GM23248 (cell line): Measurements from ENCODE around the gene IGSF22. TPM values are rescaled to one million over a fixed set of nuclear protein-coding genes. Genes with fewer than 3 reads are reported as not detected.
"Not testable (repeated sequence)": the region's sequence is repeated elsewhere in the genome, so short reads cannot be mapped to it uniquely, and the experiment has no call there.

Experiments used
- DNase-seq: peaks from one replicate; pipeline ENCODE4 v3.0.0-alpha.2; 2015
- H2AFZ ChIP-seq: fragments of 200-600 bp; sonication (generic); 2 replicates; pipeline ENCODE4 v1.6.1; 2016; ENCODE audit warnings: antibody characterized with exemption
- H3F3A ChIP-seq: fragments of 200-600 bp; sonication (generic); 2 replicates; pipeline ENCODE4 v1.6.1; 2016; ENCODE audit warnings: mild to moderate bottlenecking, antibody characterized with exemption, mixed run types; ENCODE audit not compliant: insufficient read depth
- H3K27ac ChIP-seq: fragments of 200-600 bp; sonication (generic); 2 replicates; pipeline ENCODE4 v1.5.1; 2016; ENCODE audit warnings: mild to moderate bottlenecking
- H3K27me3 ChIP-seq: fragments of 200-600 bp; sonication (generic); replicated peaks from 2 replicates; pipeline ENCODE4 v1.6.1; 2016; ENCODE audit warnings: mild to moderate bottlenecking; ENCODE audit not compliant: insufficient read depth
- H3K36me3 ChIP-seq: fragments of 200-600 bp; sonication (generic); 2 replicates; pipeline ENCODE4 v1.6.1; 2016; ENCODE audit warnings: low read depth, mild to moderate bottlenecking
- H3K4me1 ChIP-seq: fragments of 200-600 bp; sonication (generic); 2 replicates; pipeline ENCODE4 v1.6.1; 2016; ENCODE audit warnings: mild to moderate bottlenecking; ENCODE audit not compliant: insufficient read depth
- H3K4me2 ChIP-seq: fragments of 200-600 bp; sonication (generic); one replicate; pipeline ENCODE4 v1.6.1; 2016; ENCODE audit warnings: mild to moderate bottlenecking; ENCODE audit not compliant: unreplicated experiment
- H3K4me3 ChIP-seq: fragments of 200-600 bp; sonication (generic); 2 replicates; pipeline ENCODE4 v1.5.1; 2016; ENCODE audit warnings: mild to moderate bottlenecking
- H3K79me2 ChIP-seq: fragments of 200-600 bp; sonication (generic); 2 replicates; pipeline ENCODE4 v1.6.1; 2016; ENCODE audit warnings: mild to moderate bottlenecking; ENCODE audit not compliant: insufficient read depth
- H3K9ac ChIP-seq: fragments of 200-600 bp; sonication (generic); 2 replicates; pipeline ENCODE4 v1.6.1; 2016; ENCODE audit warnings: mild to moderate bottlenecking
- H3K9me2 ChIP-seq: fragments of 200-600 bp; sonication (generic); 2 replicates; pipeline ENCODE4 v1.6.1; 2016; ENCODE audit warnings: mixed run types, mild to moderate bottlenecking, moderate library complexity; ENCODE audit not compliant: insufficient read depth
- H3K9me3 ChIP-seq: fragments of 200-600 bp; sonication (generic); one replicate; pipeline ENCODE4 v1.6.1; 2017; ENCODE audit warnings: low read depth
- H4K20me1 ChIP-seq: fragments of 200-600 bp; sonication (generic); 2 replicates; pipeline ENCODE4 v1.6.0; 2016; ENCODE audit not compliant: insufficient read depth
- EZH2 ChIP-seq: fragments of 200-600 bp; sonication (generic); IDR thresholded peaks from 2 replicates; pipeline ENCODE4 v1.6.1; 2018; ENCODE audit warnings: antibody characterized with exemption, mild to moderate bottlenecking; ENCODE audit not compliant: insufficient read depth, poor library complexity, severe bottlenecking
- EZH2phosphoT487 ChIP-seq: fragments of 200-600 bp; sonication (generic); IDR thresholded peaks from 2 replicates; pipeline ENCODE4 v1.6.1; 2018; ENCODE audit warnings: antibody characterized with exemption, moderate library complexity, mild to moderate bottlenecking, low read depth; ENCODE audit not compliant: insufficient read depth
- WGBS, 2 experiments: methylation state at CpG; one replicate each; pipeline ENCODE4 v1.1.6; 2015 to 2017; ENCODE audit warnings: low lambda C conversion rate in 2 of 2, low coverage in 1 of 2; ENCODE audit errors: missing lambda C conversion rate in 2 of 2; 5-methylcytosine and 5-hydroxymethylcytosine counted together
- in situ Hi-C: fragments of 300-500 bp; cut with MboI; formaldehyde crosslinking; loops from 2 replicates; pipeline ENCODE4 v1.15.0; 2020
- polyA plus RNA-seq: library from polyadenylated mRNA; unstranded; fragments of >200 nt; fragmentation: Nextera tagmentation; extraction: Ambion mirVana; gene quantifications from 2 replicates; pipeline ENCODE4 v1.2.1, GENCODE V29; 2016
- total RNA-seq: library from RNA; depleted of rRNA; stranded (reverse); fragments of >200 nt; shearing (Covaris generic); gene quantifications from 2 replicates; pipeline ENCODE4 v1.2.3, GENCODE V29; 2014

The IGSF22 gene
- total and polyA plus RNA-seq, 2 experiments from 2014 or later = not detected

- Histone ChIP-seq H3K27ac (no peak overlapping the region), H3K27me3 (no peaks in the 10 kb centered on the region), H3K4me2 (no peak overlapping the region), H3K4me1 (no peaks in the 10 kb centered on the region), H4K20me1 (no peaks in the 10 kb centered on the region), H3K9ac (no peak overlapping the region), H3K36me3 (no peaks in the 10 kb centered on the region), H3K9me2 (no peaks in the 10 kb centered on the region), H3F3A (no peaks in the 10 kb centered on the region), H3K9me3 (no peaks in the 10 kb centered on the region), H2AFZ (no peak overlapping the region), H3K4me3 (no peak overlapping the region), H3K79me2 (no peaks in the 10 kb centered on the region)
- no peak for TF ChIP-seq EZH2
- TF ChIP-seq EZH2phosphoT487 = no peak
- 64 to 75% methylated on average over 2 of the region's 2 CpGs for WGBS, 2 experiments
- in situ Hi-C loops = no loop called here
- no peak for DNase-seq
Measured at GRCh38 chr11:18671246-18671645, 54.7 kb downstream of the IGSF22 start.

GRCh38 chr11:18669711-18670110 is 56.3 kb downstream of the IGSF22 start:
- Histone ChIP-seq H3K27me3 (no peaks in the 10 kb centered on the region; the same call in 1 of the 2 replicates), H3K36me3 (no peaks in the 10 kb centered on the region), H3K9ac (no peak overlapping the region), H3K27ac (no peak overlapping the region), H3F3A (no peaks in the 10 kb centered on the region), H3K79me2 (no peaks in the 10 kb centered on the region), H3K9me2 (no peaks in the 10 kb centered on the region), H4K20me1 (no peaks in the 10 kb centered on the region), H2AFZ (no peak overlapping the region), H3K4me1 (no peaks in the 10 kb centered on the region), H3K4me2 (no peak overlapping the region), H3K9me3 (no peaks in the 10 kb centered on the region), H3K4me3 (no peak overlapping the region)
- WGBS, 2 experiments = 78 to 84% methylated on average over 4 of the region's 4 CpGs
- DNase-seq = no peak
- TF ChIP-seq EZH2 = no peak
- TF ChIP-seq EZH2phosphoT487 = no peak
- in situ Hi-C loops = no loop called here

DNA sequence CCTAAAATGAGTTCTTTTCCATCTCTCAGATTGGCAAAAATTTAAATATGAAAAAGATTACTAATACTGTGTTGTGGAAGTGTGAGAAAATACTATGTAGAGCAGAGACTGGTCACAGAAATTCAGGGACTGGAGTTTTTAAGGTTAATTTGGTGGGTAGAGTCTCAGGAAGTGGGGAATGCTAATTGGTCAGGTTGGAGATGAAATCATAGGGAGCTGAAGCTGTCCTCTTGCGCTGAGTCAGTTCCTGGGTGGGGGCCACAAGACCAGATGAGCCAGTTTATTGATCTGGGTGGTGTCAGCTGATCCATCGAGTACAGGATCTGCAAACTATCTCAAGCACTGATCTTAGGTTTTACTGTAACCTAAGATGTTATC is 56.8 kb downstream of the IGSF22 start:
- Histone ChIP-seq H3K36me3 (no peaks in the 10 kb centered on the region), H3K27ac (no peak overlapping the region), H3K9me2 (no peaks in the 10 kb centered on the region), H3K4me1 (no peaks in the 10 kb centered on the region), H3K79me2 (no peaks in the 10 kb centered on the region), H3F3A (no peaks in the 10 kb centered on the region), H3K4me2 (no peak overlapping the region), H4K20me1 (no peaks in the 10 kb centered on the region), H3K9me3 (no peaks in the 10 kb centered on the region), H2AFZ (peak overlapping the region; percentile 46; the same call in 1 of the 2 replicates), H3K4me3 (no peak overlapping the region), H3K9ac (no peak overlapping the region), H3K27me3 (no peaks in the 10 kb centered on the region; the same call in 1 of the 2 replicates)
- in situ Hi-C loops = no loop called here
- TF ChIP-seq EZH2 (no peak), EZH2phosphoT487 (no peak)
- DNase-seq = peak; percentile 22
- WGBS, 2 experiments = 0 to 7% methylated on average over 2 of the region's 2 CpGs

GRCh38 chr11:18668131-18668530 is 57.9 kb downstream of the IGSF22 start:
- no peak for TF ChIP-seq EZH2phosphoT487
- TF ChIP-seq EZH2 = no peak
- H3K9me3 ChIP-seq = no peaks in the 10 kb centered on the region
- no peak overlapping the region for H3K4me2 ChIP-seq
- no peaks in the 10 kb centered on the region for H3K9me2 ChIP-seq
- no peaks in the 10 kb centered on the region for H3F3A ChIP-seq
- H2AFZ ChIP-seq = no peak overlapping the region
- no peak overlapping the region for H3K27ac ChIP-seq
- H3K36me3 ChIP-seq = no peaks in the 10 kb centered on the region
- H3K79me2 ChIP-seq = no peaks in the 10 kb centered on the region
- no peak overlapping the region for H3K9ac ChIP-seq
- no peaks in the 10 kb centered on the region for H3K4me1 ChIP-seq
- no peaks in the 10 kb centered on the region for H4K20me1 ChIP-seq
- no peak for DNase-seq
- no peak overlapping the region for H3K4me3 ChIP-seq
- in situ Hi-C loops = no loop called here
- H3K27me3 ChIP-seq = no peaks in the 10 kb centered on the region; the same call in 1 of the 2 replicates
- 93 to 94% methylated on average over 4 of the region's 4 CpGs for WGBS, 2 experiments

GRCh38 chr11:18665353-18665872 is 60.6 kb downstream of the IGSF22 start:
- DNase-seq, H3K27me3 ChIP-seq, in situ Hi-C loops, H3K9ac ChIP-seq, H3K9me3 ChIP-seq, H3K4me2 ChIP-seq, H4K20me1 ChIP-seq, H2AFZ ChIP-seq, H3K79me2 ChIP-seq, H3K36me3 ChIP-seq, H3K27ac ChIP-seq, H3K4me3 ChIP-seq, H3K4me1 ChIP-seq, H3K9me2 ChIP-seq, H3F3A ChIP-seq: not testable (repeated sequence)
- 48 to 55% methylated on average over 10 of the region's 10 CpGs for WGBS, 2 experiments
